ENCODE data around the gene NTRK2.

The NTRK2 gene

GRCh38 chr9:84971571-84971970 is 302.0 kb downstream of the NTRK2 start:
- DNase-seq (ENCODE audit: low read depth, low spot score), result no peak

- DNase-seq (ENCODE audit: low read depth, low spot score), result no peak
Measured at GRCh38 chr9:84974258-84974657, 304.7 kb downstream of the NTRK2 start.

GRCh38 chr9:84974855-84975254 is 305.3 kb downstream of the NTRK2 start:
- DNase-seq (ENCODE audit: low read depth, low spot score), result no peak

GRCh38 chr9:84975926-84976325 is 306.4 kb downstream of the NTRK2 start:
- DNase-seq (ENCODE audit: low read depth, low spot score), result no peak

GRCh38 chr9:84978661-84979060 is 309.1 kb downstream of the NTRK2 start:
- DNase-seq (ENCODE audit: low read depth, low spot score), result no peak

GRCh38 chr9:84983749-84984148 is 314.2 kb downstream of the NTRK2 start:
- no peak for DNase-seq (ENCODE audit: low read depth, low spot score)

- no peak for DNase-seq (ENCODE audit: low read depth, low spot score)
Measured at GRCh38 chr9:84988621-84989020, 319.1 kb downstream of the NTRK2 start.

GRCh38 chr9:84990416-84990815 is 320.9 kb downstream of the NTRK2 start:
- DNase-seq (ENCODE audit: low read depth, low spot score), result no peak

GRCh38 chr9:84990850-84991513 is 321.5 kb downstream of the NTRK2 start:
- DNase-seq (ENCODE audit: low read depth, low spot score), result no peak

- DNase-seq (ENCODE audit: low read depth, low spot score), result no peak
Measured at GRCh38 chr9:84991514-84991870, 322.0 kb downstream of the NTRK2 start.

- no peak for DNase-seq (ENCODE audit: low read depth, low spot score)
Measured at GRCh38 chr9:84992381-84992780, 322.9 kb downstream of the NTRK2 start.

GRCh38 chr9:84993105-84993504 is 323.6 kb downstream of the NTRK2 start:
- no peak for DNase-seq (ENCODE audit: low read depth, low spot score)

GRCh38 chr9:84996029-84996428 is 326.5 kb downstream of the NTRK2 start:
- DNase-seq (ENCODE audit: low read depth, low spot score), result no peak

- DNase-seq (ENCODE audit: low read depth, low spot score), result no peak
Measured at GRCh38 chr9:84996716-84997115, 327.2 kb downstream of the NTRK2 start.

GRCh38 chr9:84997472-84997871 is 327.9 kb downstream of the NTRK2 start:
- no peak for DNase-seq (ENCODE audit: low read depth, low spot score)

- no peak for DNase-seq (ENCODE audit: low read depth, low spot score)
Measured at GRCh38 chr9:84998639-84999038, 329.1 kb downstream of the NTRK2 start.

- no peak for DNase-seq (ENCODE audit: low read depth, low spot score)
Measured at GRCh38 chr9:84999788-85000187, 330.3 kb downstream of the NTRK2 start.

- DNase-seq (ENCODE audit: low read depth, low spot score), result no peak
Measured at GRCh38 chr9:85001925-85002324, 332.4 kb downstream of the NTRK2 start.

- DNase-seq (ENCODE audit: low read depth, low spot score), result no peak
Measured at GRCh38 chr9:85004818-85005413, 335.4 kb downstream of the NTRK2 start.

- DNase-seq (ENCODE audit: low read depth, low spot score), result no peak
Measured at GRCh38 chr9:85007748-85008147, 338.2 kb downstream of the NTRK2 start.

- DNase-seq (ENCODE audit: low read depth, low spot score), result no peak
Measured at GRCh38 chr9:85008215-85008614, 338.7 kb downstream of the NTRK2 start.

- DNase-seq (ENCODE audit: low read depth, low spot score), result no peak
Measured at GRCh38 chr9:85009251-85009650, 339.7 kb downstream of the NTRK2 start.

GRCh38 chr9:85013703-85014102 is 344.2 kb downstream of the NTRK2 start:
- DNase-seq (ENCODE audit: low read depth, low spot score), result no peak

- DNase-seq (ENCODE audit: low read depth, low spot score), result no peak
Measured at GRCh38 chr9:85014292-85014691, 344.8 kb downstream of the NTRK2 start.

All from activated naive CD8-positive, alpha-beta T cell treated with anti-CD3 and anti-CD28 coated beads, Interleukin-2, amount 50 U/mL, for 16 hours (primary cell).